Upper lobe of left lung (tissue), 4 donors: Measurements from ENCODE around the gene RETSAT.

Source experiments
- POLR2A ChIP-seq, 4 donors: fragments of 450-650 bp; IDR thresholded peaks; one replicate each; pipeline ENCODE4 v1.5.1; 2016 to 2017; ENCODE audit warnings: antibody characterized with exemption in 4 of 4, mild to moderate bottlenecking in 2 of 4
- POLR2AphosphoS5 ChIP-seq, 2 donors: sonication (generic); formaldehyde crosslinking; IDR thresholded peaks; one replicate each; pipeline ENCODE4 v1.5.1; 2017; ENCODE audit warnings: antibody characterized with exemption in 2 of 2
- TF ChIP-seq, protein P1 (sequence below), 6 experiments: fragments of 450-650 bp in 4 of 6; fragments of 200-600 bp in 2 of 6; sonication (generic) in 2 of 6; IDR thresholded peaks; one replicate each; pipeline ENCODE4 v1.5.1; 2016 to 2019; ENCODE audit warnings: antibody characterized with exemption in 6 of 6

DNA sequence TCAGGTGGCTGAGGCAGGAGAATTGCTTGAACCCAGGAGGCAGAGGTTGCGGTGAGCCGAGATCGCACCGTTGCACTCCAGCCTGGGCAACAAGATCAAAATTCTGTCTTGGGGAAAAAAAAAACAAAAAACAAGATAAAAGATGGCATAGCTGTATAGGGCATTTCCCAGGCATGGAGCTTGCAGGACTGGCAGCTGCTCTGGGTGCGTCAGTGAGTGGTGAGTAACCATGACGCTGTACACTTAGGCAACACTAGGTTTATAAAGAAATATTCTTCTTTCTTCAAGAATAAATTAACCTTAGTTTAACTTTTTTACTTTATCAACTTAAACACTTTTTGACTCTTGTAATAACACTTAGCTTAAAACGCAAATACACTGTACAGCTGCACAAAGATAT lies 41.9 kb downstream of the RETSAT start:
- TF ChIP-seq POLR2A (IDR thresholded peaks at IDR 0.05) (no peak), POLR2AphosphoS5 (IDR thresholded peaks at IDR 0.05) (no peak)
- TF ChIP-seq, protein P1, sequence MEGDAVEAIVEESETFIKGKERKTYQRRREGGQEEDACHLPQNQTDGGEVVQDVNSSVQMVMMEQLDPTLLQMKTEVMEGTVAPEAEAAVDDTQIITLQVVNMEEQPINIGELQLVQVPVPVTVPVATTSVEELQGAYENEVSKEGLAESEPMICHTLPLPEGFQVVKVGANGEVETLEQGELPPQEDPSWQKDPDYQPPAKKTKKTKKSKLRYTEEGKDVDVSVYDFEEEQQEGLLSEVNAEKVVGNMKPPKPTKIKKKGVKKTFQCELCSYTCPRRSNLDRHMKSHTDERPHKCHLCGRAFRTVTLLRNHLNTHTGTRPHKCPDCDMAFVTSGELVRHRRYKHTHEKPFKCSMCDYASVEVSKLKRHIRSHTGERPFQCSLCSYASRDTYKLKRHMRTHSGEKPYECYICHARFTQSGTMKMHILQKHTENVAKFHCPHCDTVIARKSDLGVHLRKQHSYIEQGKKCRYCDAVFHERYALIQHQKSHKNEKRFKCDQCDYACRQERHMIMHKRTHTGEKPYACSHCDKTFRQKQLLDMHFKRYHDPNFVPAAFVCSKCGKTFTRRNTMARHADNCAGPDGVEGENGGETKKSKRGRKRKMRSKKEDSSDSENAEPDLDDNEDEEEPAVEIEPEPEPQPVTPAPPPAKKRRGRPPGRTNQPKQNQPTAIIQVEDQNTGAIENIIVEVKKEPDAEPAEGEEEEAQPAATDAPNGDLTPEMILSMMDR (IDR thresholded peaks at IDR 0.05), result no peak
